ENCODE results near the gene THAP12.

Gene THAP12, protein sequence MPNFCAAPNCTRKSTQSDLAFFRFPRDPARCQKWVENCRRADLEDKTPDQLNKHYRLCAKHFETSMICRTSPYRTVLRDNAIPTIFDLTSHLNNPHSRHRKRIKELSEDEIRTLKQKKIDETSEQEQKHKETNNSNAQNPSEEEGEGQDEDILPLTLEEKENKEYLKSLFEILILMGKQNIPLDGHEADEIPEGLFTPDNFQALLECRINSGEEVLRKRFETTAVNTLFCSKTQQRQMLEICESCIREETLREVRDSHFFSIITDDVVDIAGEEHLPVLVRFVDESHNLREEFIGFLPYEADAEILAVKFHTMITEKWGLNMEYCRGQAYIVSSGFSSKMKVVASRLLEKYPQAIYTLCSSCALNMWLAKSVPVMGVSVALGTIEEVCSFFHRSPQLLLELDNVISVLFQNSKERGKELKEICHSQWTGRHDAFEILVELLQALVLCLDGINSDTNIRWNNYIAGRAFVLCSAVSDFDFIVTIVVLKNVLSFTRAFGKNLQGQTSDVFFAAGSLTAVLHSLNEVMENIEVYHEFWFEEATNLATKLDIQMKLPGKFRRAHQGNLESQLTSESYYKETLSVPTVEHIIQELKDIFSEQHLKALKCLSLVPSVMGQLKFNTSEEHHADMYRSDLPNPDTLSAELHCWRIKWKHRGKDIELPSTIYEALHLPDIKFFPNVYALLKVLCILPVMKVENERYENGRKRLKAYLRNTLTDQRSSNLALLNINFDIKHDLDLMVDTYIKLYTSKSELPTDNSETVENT

GRCh38 chr11:76380977-76381719 lies at the start of gene THAP12, which contains the start of gene GVQW3:
Gene THAP12 (minus strand): TSS chr11:76381132. CDS start chr11:76380836, 296 bp downstream.
Gene GVQW3 (plus strand): TSS chr11:76381323. CDS start chr11:76381829, 506 bp downstream.
- H3K4me1 ChIP-seq (ENCODE audit: insufficient read depth, low read length, poor library complexity, severe bottlenecking), result peaks cover 58% of the 10 kb centered on the region
- H3K9me3 ChIP-seq (ENCODE audit: insufficient read depth, low read depth, low read length), result no peaks in the 10 kb centered on the region
- TF ChIP-seq, protein P1, sequence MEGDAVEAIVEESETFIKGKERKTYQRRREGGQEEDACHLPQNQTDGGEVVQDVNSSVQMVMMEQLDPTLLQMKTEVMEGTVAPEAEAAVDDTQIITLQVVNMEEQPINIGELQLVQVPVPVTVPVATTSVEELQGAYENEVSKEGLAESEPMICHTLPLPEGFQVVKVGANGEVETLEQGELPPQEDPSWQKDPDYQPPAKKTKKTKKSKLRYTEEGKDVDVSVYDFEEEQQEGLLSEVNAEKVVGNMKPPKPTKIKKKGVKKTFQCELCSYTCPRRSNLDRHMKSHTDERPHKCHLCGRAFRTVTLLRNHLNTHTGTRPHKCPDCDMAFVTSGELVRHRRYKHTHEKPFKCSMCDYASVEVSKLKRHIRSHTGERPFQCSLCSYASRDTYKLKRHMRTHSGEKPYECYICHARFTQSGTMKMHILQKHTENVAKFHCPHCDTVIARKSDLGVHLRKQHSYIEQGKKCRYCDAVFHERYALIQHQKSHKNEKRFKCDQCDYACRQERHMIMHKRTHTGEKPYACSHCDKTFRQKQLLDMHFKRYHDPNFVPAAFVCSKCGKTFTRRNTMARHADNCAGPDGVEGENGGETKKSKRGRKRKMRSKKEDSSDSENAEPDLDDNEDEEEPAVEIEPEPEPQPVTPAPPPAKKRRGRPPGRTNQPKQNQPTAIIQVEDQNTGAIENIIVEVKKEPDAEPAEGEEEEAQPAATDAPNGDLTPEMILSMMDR (conservative IDR thresholded peaks at IDR 0.05; ENCODE audit: low read length), result peak; percentile 24
- TF ChIP-seq EZH2phosphoT487 (IDR thresholded peaks at IDR 0.05; ENCODE audit: borderline replicate concordance), result no peak
- H3K79me2 ChIP-seq (ENCODE audit: insufficient read depth, low read length), result peaks cover 56% of the 10 kb centered on the region
- peak within 1 kb of the TSS; percentile 91 for H2AFZ ChIP-seq (ENCODE audit: low read length)
- peak within 1 kb of the TSS; percentile 100 for H3K4me2 ChIP-seq (ENCODE audit: low read depth, low read length, poor library complexity, severe bottlenecking)
- H3K9ac ChIP-seq (ENCODE audit: low read depth, low read length, poor library complexity, severe bottlenecking), result peak within 1 kb of the TSS; percentile 80
- no peaks in the 10 kb centered on the region for H3K9me2 ChIP-seq (replicated peaks; ENCODE audit: low read depth, low read length)
- H3K4me3 ChIP-seq (ENCODE audit: low read length, poor library complexity, severe bottlenecking), result peak within 1 kb of the TSS; percentile 79
- H3K27me3 ChIP-seq (ENCODE audit: insufficient read depth, low read length, poor library complexity, severe bottlenecking), result no peaks in the 10 kb centered on the region
- no peaks in the 10 kb centered on the region for H3F3A ChIP-seq (ENCODE audit: low read depth)
- H3K36me3 ChIP-seq (ENCODE audit: insufficient read depth, low read length), result no peaks in the 10 kb centered on the region
- peaks cover 36% of the 10 kb centered on the region for H4K20me1 ChIP-seq (ENCODE audit: insufficient read depth, low read length, poor library complexity, severe bottlenecking)

DNA sequence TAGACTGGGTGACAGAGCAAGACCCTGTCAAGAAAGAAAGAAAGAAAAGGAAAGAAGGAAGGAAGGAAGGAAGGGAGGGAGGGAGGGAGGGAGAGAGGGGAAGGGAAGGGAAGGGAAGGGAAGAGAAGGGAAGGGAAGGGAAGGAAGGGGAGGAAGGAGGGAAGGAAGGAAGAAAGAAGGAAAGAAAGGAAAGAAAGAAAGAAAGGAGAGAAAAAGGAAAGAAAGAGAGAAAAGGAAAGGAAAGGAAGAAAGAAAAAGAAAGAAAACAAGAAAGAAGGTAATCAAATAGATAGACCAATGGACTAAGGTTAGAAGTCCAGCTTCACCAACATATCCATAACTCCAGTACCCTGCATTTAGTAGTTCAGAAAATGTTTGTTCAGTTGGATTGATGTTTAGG lies 45.7 kb upstream of the THAP12 start:
- Histone ChIP-seq H3K79me2 (ENCODE audit: insufficient read depth, low read length) (no peaks in the 10 kb centered on the region), H3K27me3 (ENCODE audit: insufficient read depth, low read length, poor library complexity, severe bottlenecking) (no peaks in the 10 kb centered on the region), H3K36me3 (ENCODE audit: insufficient read depth, low read length) (no peaks in the 10 kb centered on the region), H3K9me2 (replicated peaks; ENCODE audit: low read depth, low read length) (no peaks in the 10 kb centered on the region), H3K9me3 (ENCODE audit: insufficient read depth, low read depth, low read length) (no peaks in the 10 kb centered on the region), H3K4me1 (ENCODE audit: insufficient read depth, low read length, poor library complexity, severe bottlenecking) (no peaks in the 10 kb centered on the region), H2AFZ (ENCODE audit: low read length) (no peak overlapping the region), H3K9ac (ENCODE audit: low read depth, low read length, poor library complexity, severe bottlenecking) (no peak overlapping the region), H3K4me3 (ENCODE audit: low read length, poor library complexity, severe bottlenecking) (no peak overlapping the region), H3F3A (ENCODE audit: low read depth) (no peaks in the 10 kb centered on the region), H3K4me2 (ENCODE audit: low read depth, low read length, poor library complexity, severe bottlenecking) (no peak overlapping the region), H4K20me1 (ENCODE audit: insufficient read depth, low read length, poor library complexity, severe bottlenecking) (no peaks in the 10 kb centered on the region)
- TF ChIP-seq, protein P1 (conservative IDR thresholded peaks at IDR 0.05; ENCODE audit: low read length), result no peak

DNA sequence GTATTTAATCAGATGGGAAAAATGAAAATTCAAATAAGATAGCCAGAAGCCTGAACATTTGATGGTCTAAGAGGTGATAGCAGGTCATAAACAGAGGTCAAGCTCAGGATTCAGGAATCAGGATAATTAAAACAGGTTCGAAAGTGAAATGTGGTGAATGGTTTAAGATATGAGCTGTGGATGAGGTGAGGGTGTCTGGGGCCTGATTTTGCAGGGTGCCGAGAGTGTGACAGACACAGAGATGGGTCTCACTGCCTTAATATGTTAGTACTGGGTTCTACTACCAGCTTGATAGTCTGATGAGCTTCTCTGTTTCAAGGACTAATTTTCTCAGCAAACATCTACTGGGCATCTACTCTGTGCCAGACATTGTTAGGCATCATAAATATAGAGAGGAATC lies 44.0 kb upstream of the THAP12 start:
- Histone ChIP-seq H4K20me1 (ENCODE audit: insufficient read depth, low read length, poor library complexity, severe bottlenecking) (no peaks in the 10 kb centered on the region), H3K27me3 (ENCODE audit: insufficient read depth, low read length, poor library complexity, severe bottlenecking) (no peaks in the 10 kb centered on the region), H3K9ac (ENCODE audit: low read depth, low read length, poor library complexity, severe bottlenecking) (no peak overlapping the region), H3K4me1 (ENCODE audit: insufficient read depth, low read length, poor library complexity, severe bottlenecking) (no peaks in the 10 kb centered on the region), H3K9me3 (ENCODE audit: insufficient read depth, low read depth, low read length) (no peaks in the 10 kb centered on the region), H2AFZ (ENCODE audit: low read length) (no peak overlapping the region), H3F3A (ENCODE audit: low read depth) (no peaks in the 10 kb centered on the region), H3K9me2 (replicated peaks; ENCODE audit: low read depth, low read length) (no peaks in the 10 kb centered on the region), H3K4me3 (ENCODE audit: low read length, poor library complexity, severe bottlenecking) (no peak overlapping the region), H3K79me2 (ENCODE audit: insufficient read depth, low read length) (no peaks in the 10 kb centered on the region), H3K36me3 (ENCODE audit: insufficient read depth, low read length) (no peaks in the 10 kb centered on the region), H3K4me2 (ENCODE audit: low read depth, low read length, poor library complexity, severe bottlenecking) (no peak overlapping the region)
- TF ChIP-seq, protein P1 (conservative IDR thresholded peaks at IDR 0.05; ENCODE audit: low read length), result no peak
- TF ChIP-seq EZH2phosphoT487 (IDR thresholded peaks at IDR 0.05; ENCODE audit: borderline replicate concordance), result no peak
